ENCODE results near the gene SLC22A17. TPM values are rescaled to one million over a fixed set of nuclear protein-coding genes. Genes with fewer than 3 reads are reported as not detected.

SLC22A17 gene
- total and polyA plus RNA-seq, 9 of the 15 experiments (the other 6 are each of a cell fraction or from before 2014, with no cell fraction given), result 0.07 to 0.09 TPM; not detected in 7

DNA sequence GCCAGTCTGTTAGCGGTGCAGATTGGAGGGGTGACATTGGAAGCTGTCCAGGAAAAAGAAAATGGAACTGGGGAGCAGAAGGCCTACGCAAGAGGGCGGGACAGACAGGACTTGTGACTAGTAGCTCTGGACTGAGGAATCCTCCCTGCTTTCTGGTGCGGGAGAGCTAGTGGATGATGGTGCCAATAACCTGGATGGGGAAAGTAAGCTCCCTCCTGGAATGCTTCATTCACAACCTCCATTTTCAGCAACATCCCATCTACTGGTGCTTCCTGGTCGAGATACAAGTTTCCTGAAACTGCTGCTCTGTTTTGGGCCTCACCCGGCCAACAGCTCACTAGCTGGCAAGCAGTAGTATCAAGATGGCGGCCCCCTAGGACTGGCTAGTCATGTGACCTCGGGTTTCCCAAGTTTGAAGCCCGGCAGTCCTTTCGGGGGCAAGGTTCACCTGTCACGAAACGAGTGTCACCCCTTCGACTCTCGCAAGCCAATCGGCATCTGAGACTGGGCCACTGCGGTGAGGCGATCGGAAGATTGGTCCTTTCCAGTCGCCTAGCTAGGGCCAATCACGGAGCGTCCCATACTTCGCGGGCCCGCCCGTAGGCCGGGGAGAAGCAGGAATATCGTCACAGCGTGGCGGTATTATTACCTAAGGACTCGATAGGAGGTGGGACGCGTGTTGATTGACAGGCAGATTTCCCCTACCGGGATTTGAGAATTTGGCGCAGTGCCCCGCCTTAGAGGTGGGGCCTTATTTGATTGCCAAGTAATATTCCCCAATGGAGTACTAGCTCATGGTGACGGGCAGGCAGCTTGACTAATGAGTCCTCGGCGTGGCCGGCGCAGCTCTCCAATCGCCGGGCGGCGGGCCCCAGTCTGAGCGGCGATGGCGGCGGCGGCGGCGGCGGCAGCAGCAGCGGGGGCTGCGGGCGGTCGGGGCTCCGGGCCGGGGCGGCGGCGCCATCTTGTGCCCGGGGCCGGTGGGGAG, 31.8 kb downstream of the SLC22A17 start, which contains the start of gene PABPN1 (continued):
- TF ChIP-seq, protein P1, sequence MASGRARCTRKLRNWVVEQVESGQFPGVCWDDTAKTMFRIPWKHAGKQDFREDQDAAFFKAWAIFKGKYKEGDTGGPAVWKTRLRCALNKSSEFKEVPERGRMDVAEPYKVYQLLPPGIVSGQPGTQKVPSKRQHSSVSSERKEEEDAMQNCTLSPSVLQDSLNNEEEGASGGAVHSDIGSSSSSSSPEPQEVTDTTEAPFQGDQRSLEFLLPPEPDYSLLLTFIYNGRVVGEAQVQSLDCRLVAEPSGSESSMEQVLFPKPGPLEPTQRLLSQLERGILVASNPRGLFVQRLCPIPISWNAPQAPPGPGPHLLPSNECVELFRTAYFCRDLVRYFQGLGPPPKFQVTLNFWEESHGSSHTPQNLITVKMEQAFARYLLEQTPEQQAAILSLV (tag; IDR thresholded peaks at IDR 0.05), result 0 out of 2 replicates have a peak, but pooled peaks have one; percentile 3
- TF ChIP-seq BRF1 (IDR thresholded peaks at IDR 0.05; ENCODE audit: borderline replicate concordance, extremely low read depth, insufficient read length) (no peak), BACH1 (tag; IDR thresholded peaks at IDR 0.05) (peak; percentile 61; the same call in 1 of the 2 replicates), POLR2AphosphoS2 (IDR thresholded peaks at IDR 0.05; ENCODE audit: low read length) (peak; percentile 99), IRF2 (CRISPR knock-in tag; IDR thresholded peaks at IDR 0.05) (no peak), ZNF764 (CRISPR knock-in tag; IDR thresholded peaks at IDR 0.05; ENCODE audit: low read depth) (no peak), ZC3H11A (IDR thresholded peaks at IDR 0.05; ENCODE audit: low read depth, low read length) (peak; percentile 10; the same call in 1 of the 2 replicates), BCL6 (CRISPR knock-in tag; IDR thresholded peaks at IDR 0.05) (no peak), RHOXF2B (CRISPR knock-in tag; conservative IDR thresholded peaks at IDR 0.05) (peak; percentile 44; the same call in 1 of the 2 replicates), ELF1 (tag; IDR thresholded peaks at IDR 0.05) (peak; percentile 61; the same call in 1 of the 2 replicates), E2F3 (CRISPR knock-in tag; IDR thresholded peaks at IDR 0.05) (peak; percentile 21; the same call in 1 of the 2 replicates), PPARD (CRISPR knock-in tag; IDR thresholded peaks at IDR 0.05) (no peak), GABPB1 (CRISPR knock-in tag; IDR thresholded peaks at IDR 0.05) (peak; percentile 89), XRCC3 (IDR thresholded peaks at IDR 0.05) (no peak), ZNF79 (CRISPR knock-in tag; IDR thresholded peaks at IDR 0.05; ENCODE audit: low read depth) (no peak), RBBP5 (IDR thresholded peaks at IDR 0.05; ENCODE audit: borderline replicate concordance, insufficient read depth, low read length, poor library complexity, severe bottlenecking) (no peak), SMARCA4 (IDR thresholded peaks at IDR 0.05) (no peak), HSF4 (CRISPR knock-in tag; IDR thresholded peaks at IDR 0.05; ENCODE audit: borderline replicate concordance) (no peak), GTF2E2 (tag; IDR thresholded peaks at IDR 0.05) (peak; percentile 98; the same call in 1 of the 2 replicates), SMAD3 (CRISPR knock-in tag; conservative IDR thresholded peaks at IDR 0.05) (peak; percentile 38; the same call in 1 of the 2 replicates)
- TF ChIP-seq, protein P2, sequence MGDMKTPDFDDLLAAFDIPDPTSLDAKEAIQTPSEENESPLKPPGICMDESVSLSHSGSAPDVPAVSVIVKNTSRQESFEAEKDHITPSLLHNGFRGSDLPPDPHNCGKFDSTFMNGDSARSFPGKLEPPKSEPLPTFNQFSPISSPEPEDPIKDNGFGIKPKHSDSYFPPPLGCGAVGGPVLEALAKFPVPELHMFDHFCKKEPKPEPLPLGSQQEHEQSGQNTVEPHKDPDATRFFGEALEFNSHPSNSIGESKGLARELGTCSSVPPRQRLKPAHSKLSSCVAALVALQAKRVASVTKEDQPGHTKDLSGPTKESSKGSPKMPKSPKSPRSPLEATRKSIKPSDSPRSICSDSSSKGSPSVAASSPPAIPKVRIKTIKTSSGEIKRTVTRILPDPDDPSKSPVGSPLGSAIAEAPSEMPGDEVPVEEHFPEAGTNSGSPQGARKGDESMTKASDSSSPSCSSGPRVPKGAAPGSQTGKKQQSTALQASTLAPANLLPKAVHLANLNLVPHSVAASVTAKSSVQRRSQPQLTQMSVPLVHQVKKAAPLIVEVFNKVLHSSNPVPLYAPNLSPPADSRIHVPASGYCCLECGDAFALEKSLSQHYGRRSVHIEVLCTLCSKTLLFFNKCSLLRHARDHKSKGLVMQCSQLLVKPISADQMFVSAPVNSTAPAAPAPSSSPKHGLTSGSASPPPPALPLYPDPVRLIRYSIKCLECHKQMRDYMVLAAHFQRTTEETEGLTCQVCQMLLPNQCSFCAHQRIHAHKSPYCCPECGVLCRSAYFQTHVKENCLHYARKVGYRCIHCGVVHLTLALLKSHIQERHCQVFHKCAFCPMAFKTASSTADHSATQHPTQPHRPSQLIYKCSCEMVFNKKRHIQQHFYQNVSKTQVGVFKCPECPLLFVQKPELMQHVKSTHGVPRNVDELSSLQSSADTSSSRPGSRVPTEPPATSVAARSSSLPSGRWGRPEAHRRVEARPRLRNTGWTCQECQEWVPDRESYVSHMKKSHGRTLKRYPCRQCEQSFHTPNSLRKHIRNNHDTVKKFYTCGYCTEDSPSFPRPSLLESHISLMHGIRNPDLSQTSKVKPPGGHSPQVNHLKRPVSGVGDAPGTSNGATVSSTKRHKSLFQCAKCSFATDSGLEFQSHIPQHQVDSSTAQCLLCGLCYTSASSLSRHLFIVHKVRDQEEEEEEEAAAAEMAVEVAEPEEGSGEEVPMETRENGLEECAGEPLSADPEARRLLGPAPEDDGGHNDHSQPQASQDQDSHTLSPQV (IDR thresholded peaks at IDR 0.05), result peak; percentile 87
- TF ChIP-seq, protein P3, sequence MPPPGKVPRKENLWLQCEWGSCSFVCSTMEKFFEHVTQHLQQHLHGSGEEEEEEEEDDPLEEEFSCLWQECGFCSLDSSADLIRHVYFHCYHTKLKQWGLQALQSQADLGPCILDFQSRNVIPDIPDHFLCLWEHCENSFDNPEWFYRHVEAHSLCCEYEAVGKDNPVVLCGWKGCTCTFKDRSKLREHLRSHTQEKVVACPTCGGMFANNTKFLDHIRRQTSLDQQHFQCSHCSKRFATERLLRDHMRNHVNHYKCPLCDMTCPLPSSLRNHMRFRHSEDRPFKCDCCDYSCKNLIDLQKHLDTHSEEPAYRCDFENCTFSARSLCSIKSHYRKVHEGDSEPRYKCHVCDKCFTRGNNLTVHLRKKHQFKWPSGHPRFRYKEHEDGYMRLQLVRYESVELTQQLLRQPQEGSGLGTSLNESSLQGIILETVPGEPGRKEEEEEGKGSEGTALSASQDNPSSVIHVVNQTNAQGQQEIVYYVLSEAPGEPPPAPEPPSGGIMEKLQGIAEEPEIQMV (tag; conservative IDR thresholded peaks at IDR 0.05; ENCODE audit: low read depth), result 0 out of 2 replicates have a peak, but pooled peaks have one; percentile 51
